HepG2 (cell line): ENCODE results near the gene KDM4B. TPM values are rescaled to one million over a fixed set of nuclear protein-coding genes. Genes with fewer than 3 reads are reported as not detected.
A peak's percentile ranks its signal among the peaks of the same experiment; 100 is the strongest.

Source experiments
- ATF3 ChIP-seq: sonication (generic); formaldehyde crosslinking; IDR thresholded peaks from 2 replicates; pipeline ENCODE4 v1.4.0; 2020; ENCODE audit warnings: missing genetic modification reagents
- DBP ChIP-seq: sonication (generic); formaldehyde crosslinking; IDR thresholded peaks from 2 replicates; pipeline ENCODE4 v1.4.0; 2020; ENCODE audit warnings: missing genetic modification reagents; ENCODE audit errors: not compliant biosample characterization
- FOXK1 ChIP-seq: sonication (generic); formaldehyde crosslinking; IDR thresholded peaks from 2 replicates; pipeline ENCODE4 v1.4.0; 2020; ENCODE audit warnings: low read depth, missing genetic modification reagents, borderline replicate concordance
- FOXO1 ChIP-seq: sonication (generic); formaldehyde crosslinking; IDR thresholded peaks from 2 replicates; pipeline ENCODE4 v1.4.0; 2020; ENCODE audit warnings: missing genetic modification reagents
- FOXP1 ChIP-seq, 2 experiments: fragments of 450-650 bp in 1 of 2; IDR thresholded peaks; 2 replicates each; pipeline ENCODE4 v1.6.1; 2017 to 2018; ENCODE audit warnings: antibody characterized with exemption in 1 of 2
- HDAC1 ChIP-seq: sonication (generic); formaldehyde crosslinking; IDR thresholded peaks from 2 replicates; pipeline ENCODE4 v1.5.1; 2020; ENCODE audit warnings: mild to moderate bottlenecking, missing genetic modification reagents
- HNRNPL ChIP-seq: fragments of 200-400 bp; formaldehyde crosslinking; IDR thresholded peaks from 2 replicates; pipeline ENCODE4 v1.6.1; 2017; ENCODE audit warnings: mild to moderate bottlenecking, low read depth, low read length
- IKZF5 ChIP-seq: IDR thresholded peaks from 2 replicates; pipeline ENCODE4 v1.6.1; 2018; ENCODE audit warnings: missing genetic modification reagents, mild to moderate bottlenecking, missing compliant biosample characterization
- NPAS2 ChIP-seq: sonication (generic); formaldehyde crosslinking; IDR thresholded peaks from 2 replicates; pipeline ENCODE4 v1.8.0; 2022; ENCODE audit warnings: mild to moderate bottlenecking, missing genetic modification reagents, borderline replicate concordance
- NR2C2 ChIP-seq: sonication (generic); formaldehyde crosslinking; IDR thresholded peaks from 2 replicates; pipeline ENCODE4 v1.4.0; 2020; ENCODE audit warnings: missing genetic modification reagents, mild to moderate bottlenecking, moderate library complexity, borderline replicate concordance
- NR2F2 ChIP-seq: IDR thresholded peaks from 2 replicates; pipeline ENCODE4 v1.6.1; 2012; ENCODE audit warnings: low read depth, inconsistent platforms, borderline replicate concordance
- SMAD1 ChIP-seq: sonication (generic); formaldehyde crosslinking; IDR thresholded peaks from 2 replicates; pipeline ENCODE4 v1.4.0; 2020; ENCODE audit warnings: missing genetic modification reagents, low read depth, mild to moderate bottlenecking, borderline replicate concordance
- TEAD3 ChIP-seq: optimal IDR thresholded peaks from 2 replicates; pipeline ENCODE3; 2016; ENCODE audit warnings: borderline replicate concordance
- TFAP4 ChIP-seq: sonication (generic); IDR thresholded peaks from 2 replicates; pipeline ENCODE4 v1.6.1; 2016; ENCODE audit warnings: low read depth, borderline replicate concordance
- THRA ChIP-seq: sonication (generic); formaldehyde crosslinking; IDR thresholded peaks from 2 replicates; pipeline ENCODE4 v1.4.0; 2020; ENCODE audit warnings: missing genetic modification reagents, borderline replicate concordance
- TSC22D2 ChIP-seq: sonication (generic); formaldehyde crosslinking; IDR thresholded peaks from 2 replicates; pipeline ENCODE4 v1.5.1; 2020; ENCODE audit warnings: missing genetic modification reagents, mild to moderate bottlenecking, borderline replicate concordance
- ZBTB34 ChIP-seq: sonication (generic); formaldehyde crosslinking; IDR thresholded peaks from 2 replicates; pipeline ENCODE4 v1.8.0; 2022; ENCODE audit warnings: mild to moderate bottlenecking, missing genetic modification reagents
- ZNF17 ChIP-seq: sonication (generic); formaldehyde crosslinking; IDR thresholded peaks from 2 replicates; pipeline ENCODE4 v1.5.0; 2020; ENCODE audit warnings: mild to moderate bottlenecking, missing genetic modification reagents
- ZNF331 ChIP-seq: sonication (generic); formaldehyde crosslinking; IDR thresholded peaks from 2 replicates; pipeline ENCODE4 v1.4.0; 2020; ENCODE audit warnings: missing genetic modification reagents
- ZNF512 ChIP-seq: sonication (generic); formaldehyde crosslinking; IDR thresholded peaks from 2 replicates; pipeline ENCODE4 v1.4.0; 2020; ENCODE audit warnings: mild to moderate bottlenecking, missing genetic modification reagents
- ZNF775 ChIP-seq: sonication (generic); formaldehyde crosslinking; IDR thresholded peaks from 2 replicates; pipeline ENCODE4 v1.4.0; 2020; ENCODE audit warnings: missing genetic modification reagents, mild to moderate bottlenecking, moderate library complexity, borderline replicate concordance
- ZSCAN21 ChIP-seq: sonication (generic); formaldehyde crosslinking; IDR thresholded peaks from 2 replicates; pipeline ENCODE4 v1.8.0; 2022; ENCODE audit warnings: mild to moderate bottlenecking, missing genetic modification reagents, moderate library complexity, borderline replicate concordance
- polyA plus RNA-seq, 8 experiments: library from polyadenylated mRNA; depleted of rRNA in 3 of 8; stranded (reverse) in 7 of 8; unstranded in 1 of 8; fragments of >200 nt; fragmentation: Illumina TruSeq in 4 of 8; extraction: Trizol in 4 of 8; gene quantifications; 2 replicates each; pipeline versions ENCODE4 v1.2.1 to v1.2.3, GENCODE V29; 2011 to 2016; ENCODE audit warnings: low read depth in 4 of 8, missing spikeins in 1 of 8, mixed read lengths in 1 of 8; ENCODE audit not compliant: insufficient read depth in 1 of 8
- total RNA-seq, 5 experiments: library from RNA; depleted of rRNA; stranded (reverse); fragments of >200 nt; fragmentation: Illumina TruSeq; extraction: Trizol; gene quantifications; 2 replicates each; pipeline ENCODE4 v1.2.3, GENCODE V29; 2016; ENCODE audit warnings: low read depth in 1 of 5

Gene KDM4B
- total and polyA plus RNA-seq, 2 of the 13 experiments (the other 11 are each of a cell fraction or from before 2014, with no cell fraction given) = 4.9 to 14.6 TPM

GRCh38 chr19:5002143-5002542, 33.2 kb downstream of the KDM4B start (continued):
- TF ChIP-seq ZNF331 (CRISPR knock-in tag) = peak; percentile 65
- TF ChIP-seq FOXO1 (CRISPR knock-in tag) = peak; percentile 74; the same call in 1 of the 2 replicates
- no peak for TF ChIP-seq SMAD1 (CRISPR knock-in tag)
- no peak for TF ChIP-seq NR2F2
- peak; percentile 58; the same call in 1 of the 2 replicates for TF ChIP-seq ATF3
- no peak for TF ChIP-seq ZNF17 (CRISPR knock-in tag)
- no peak for TF ChIP-seq TSC22D2
- peak; percentile 74 for TF ChIP-seq TEAD3 (CRISPR knock-in tag)
- no peak for TF ChIP-seq HDAC1 (CRISPR knock-in tag)
- peak; percentile 95 for TF ChIP-seq ZNF512 (CRISPR knock-in tag)
- TF ChIP-seq TFAP4 = no peak; the same call in 1 of the 2 replicates
- 0 out of 2 replicates have a peak, but pooled peaks have one; percentile 57 for TF ChIP-seq ZBTB34 (CRISPR knock-in tag)
- peak; percentile 32; the same call in 1 of the 2 replicates for TF ChIP-seq FOXP1 (IDR thresholded peaks at IDR 0.05)
- peak; percentile 54; the same call in 1 of the 2 replicates for TF ChIP-seq FOXP1 (CRISPR knock-in tag; IDR thresholded peaks at IDR 0.05)
- 0 out of 2 replicates have a peak, but pooled peaks have one; percentile 40 for TF ChIP-seq FOXK1 (CRISPR knock-in tag)
- 0 out of 2 replicates have a peak, but pooled peaks have one; percentile 20 for TF ChIP-seq NR2C2 (CRISPR knock-in tag)
- TF ChIP-seq ZSCAN21 (CRISPR knock-in tag) = no peak
- TF ChIP-seq THRA = peak; percentile 77; the same call in 1 of the 2 replicates
- no peak for TF ChIP-seq NPAS2 (CRISPR knock-in tag)
- peak; percentile 61; the same call in 1 of the 2 replicates for TF ChIP-seq IKZF5 (CRISPR knock-in tag)
- no peak for TF ChIP-seq HNRNPL
- peak; percentile 37; the same call in 1 of the 2 replicates for TF ChIP-seq ZNF775 (CRISPR knock-in tag)
- TF ChIP-seq DBP = no peak
